GM19328 (cell line): ENCODE data around the gene TRIM5.
"Not testable (repeated sequence)": the region's sequence is repeated elsewhere in the genome, so short reads cannot be mapped to it uniquely, and the experiment has no call there.

ENCODE experiments used
- ATAC-seq: cut with Tn5 transposase; IDR thresholded peaks from one replicate; pipeline ENCODE4 v1.9.1; 2021; ENCODE audit warnings: mild to moderate bottlenecking, moderate library complexity; ENCODE audit not compliant: unreplicated experiment

Gene TRIM5

GRCh38 chr11:5684646-5685362 lies at the start of gene TRIM5:
TRIM5 (minus strand) TSS chr11:5685074; CDS start chr11:5680177, 4,897 bp downstream.
- ATAC-seq, result peak; percentile 64

- no peak for ATAC-seq
Observed at GRCh38 chr11:5727691-5728090, 42.8 kb upstream of the TRIM5 start.

- no peak for ATAC-seq
Observed at GRCh38 chr11:5726351-5726750, 41.5 kb upstream of the TRIM5 start.

GRCh38 chr11:5722622-5723021 lies 37.7 kb upstream of the TRIM5 start:
- ATAC-seq, result no peak

GRCh38 chr11:5719703-5720495 lies 35.0 kb upstream of the TRIM5 start:
- no peak for ATAC-seq

GRCh38 chr11:5716518-5716917 lies 31.6 kb upstream of the TRIM5 start:
- ATAC-seq, result not testable (repeated sequence)

- ATAC-seq, result no peak
Observed at GRCh38 chr11:5713695-5714094, 28.8 kb upstream of the TRIM5 start.

GRCh38 chr11:5712507-5712906 lies 27.6 kb upstream of the TRIM5 start:
- no peak for ATAC-seq

GRCh38 chr11:5705688-5706087 lies 20.8 kb upstream of the TRIM5 start:
- ATAC-seq, result no peak

- ATAC-seq, result no peak
Observed at GRCh38 chr11:5703741-5704536, 19.1 kb upstream of the TRIM5 start.

- ATAC-seq, result no peak
Observed at GRCh38 chr11:5701055-5701577, 16.2 kb upstream of the TRIM5 start.

- ATAC-seq, result no peak
Observed at GRCh38 chr11:5700421-5701054, 15.7 kb upstream of the TRIM5 start.

- no peak for ATAC-seq
Observed at GRCh38 chr11:5698281-5698680, 13.4 kb upstream of the TRIM5 start.

- no peak for ATAC-seq
Observed at GRCh38 chr11:5696210-5696609, 11.3 kb upstream of the TRIM5 start.

- no peak for ATAC-seq
Observed at GRCh38 chr11:5695580-5695979, 10.7 kb upstream of the TRIM5 start.

- ATAC-seq, result no peak
Observed at GRCh38 chr11:5694642-5695041, 9.8 kb upstream of the TRIM5 start.

- ATAC-seq, result no peak
Observed at GRCh38 chr11:5691964-5692361, 7.1 kb upstream of the TRIM5 start.

- ATAC-seq, result not testable (repeated sequence)
Observed at GRCh38 chr11:5691238-5691963, 6.5 kb upstream of the TRIM5 start.

GRCh38 chr11:5690736-5691135 lies 5.9 kb upstream of the TRIM5 start:
- no peak for ATAC-seq

- no peak for ATAC-seq
Observed at GRCh38 chr11:5690216-5690615, 5.3 kb upstream of the TRIM5 start.
